K562 (cell line): ENCODE results near the gene ARSK. TPM values are rescaled to one million over a fixed set of nuclear protein-coding genes. Genes with fewer than 3 reads are reported as not detected.

Experiments used
- ARID2 ChIP-seq: fragments of 450-650 bp; IDR thresholded peaks from 2 replicates; pipeline ENCODE4 v1.6.1; 2017; ENCODE audit warnings: antibody characterized with exemption, mild to moderate bottlenecking
- BRD9 ChIP-seq: fragments of 450-650 bp; IDR thresholded peaks from 2 replicates; pipeline ENCODE4 v1.6.1; 2018; ENCODE audit warnings: low read depth; ENCODE audit not compliant: partially characterized antibody
- GABPA ChIP-seq: fragments of 200-800 bp; sonication (Bioruptor generic); conservative IDR thresholded peaks from 2 replicates; pipeline ENCODE4 v1.6.1; 2016; ENCODE audit warnings: low read depth, missing genetic modification characterization, missing compliant biosample characterization
- HDAC1 ChIP-seq, 2 experiments: fragments of 450-650 bp; IDR thresholded peaks; 2 replicates each; pipeline ENCODE4 v1.6.1; 2016 to 2017; ENCODE audit warnings: inconsistent platforms in 1 of 2, mild to moderate bottlenecking in 1 of 2, moderate library complexity in 1 of 2
- HNRNPK ChIP-seq: fragments of 200-400 bp; formaldehyde crosslinking; IDR thresholded peaks from one replicate; pipeline ENCODE4 v1.6.1; 2018; ENCODE audit warnings: mild to moderate bottlenecking, low read depth, low read length; ENCODE audit not compliant: poor library complexity, severe bottlenecking
- IRF2 ChIP-seq: sonication (generic); formaldehyde crosslinking; IDR thresholded peaks from 2 replicates; pipeline ENCODE4 v1.8.1; 2022; ENCODE audit warnings: mild to moderate bottlenecking, missing genetic modification reagents
- MAFF ChIP-seq: IDR thresholded peaks from 2 replicates; pipeline ENCODE4 v1.6.1; 2012; ENCODE audit warnings: low read length, improper control_type of control experiment
- MBD2 ChIP-seq: sonication (generic); IDR thresholded peaks from 2 replicates; pipeline ENCODE4 v1.6.1; 2016; ENCODE audit warnings: low read depth, borderline replicate concordance
- NKRF ChIP-seq: fragments of 450-650 bp; IDR thresholded peaks from 2 replicates; pipeline ENCODE4 v1.6.1; 2016; ENCODE audit warnings: borderline replicate concordance
- TARDBP ChIP-seq: fragments of 450-650 bp; IDR thresholded peaks from 2 replicates; pipeline ENCODE4 v1.6.1; 2016
- TCF7 ChIP-seq: sonication (generic); IDR thresholded peaks from 2 replicates; pipeline ENCODE4 v1.6.1; 2016; ENCODE audit warnings: antibody characterized with exemption, borderline replicate concordance
- TEAD4 ChIP-seq, 2 experiments: sonication (generic) in 1 of 2; formaldehyde crosslinking in 1 of 2; IDR thresholded peaks; 2 replicates each; pipeline versions ENCODE4 v1.6.1 to v1.8.0; 2012 to 2022; ENCODE audit warnings: borderline replicate concordance in 1 of 2, inconsistent platforms in 1 of 2, low read length in 1 of 2, mild to moderate bottlenecking in 1 of 2, missing genetic modification reagents in 1 of 2
- ZBTB2 ChIP-seq: fragments of 450-650 bp; IDR thresholded peaks from 2 replicates; pipeline ENCODE4 v1.6.1; 2016; ENCODE audit warnings: antibody characterized with exemption
- ZFPM2 ChIP-seq: fragments of 250-450 bp; sonication (Bioruptor Pico); IDR thresholded peaks from 2 replicates; pipeline ENCODE4 v1.5.1; 2022; ENCODE audit warnings: mild to moderate bottlenecking
- ZKSCAN1 ChIP-seq: fragments of 150-350 bp; IDR thresholded peaks from 2 replicates; pipeline ENCODE4 v1.6.1; 2016; ENCODE audit warnings: low read depth, low read length
- ZNF121 ChIP-seq: sonication (generic); formaldehyde crosslinking; conservative IDR thresholded peaks from 2 replicates; pipeline ENCODE4 v1.8.0; 2022; ENCODE audit warnings: missing genetic modification reagents
- ZNF224 ChIP-seq: sonication (generic); formaldehyde crosslinking; IDR thresholded peaks from 2 replicates; pipeline ENCODE4 v1.8.0; 2022; ENCODE audit warnings: mild to moderate bottlenecking, missing genetic modification reagents
- ZNF445 ChIP-seq: fragments of 250-450 bp; sonication (Bioruptor Pico); IDR thresholded peaks from 2 replicates; pipeline ENCODE4 v1.4.0; 2020; ENCODE audit warnings: low read depth, mild to moderate bottlenecking, moderate library complexity
- ZNF518B ChIP-seq: fragments of 250-450 bp; sonication (Bioruptor Pico); IDR thresholded peaks from 2 replicates; pipeline ENCODE4 v1.5.0; 2021; ENCODE audit warnings: mild to moderate bottlenecking, moderate library complexity
- ZNF57 ChIP-seq: fragments of 450-650 bp; formaldehyde crosslinking; IDR thresholded peaks from 2 replicates; pipeline ENCODE4 v1.4.0; 2020; ENCODE audit warnings: mild to moderate bottlenecking, moderate library complexity
- polyA plus RNA-seq, 8 experiments: library from polyadenylated mRNA; depleted of rRNA in 4 of 8; stranded (reverse) in 5 of 8; unstranded in 3 of 8; fragments of >200 nt; fragmentation: Nextera tagmentation in 2 of 8; fragmentation: Illumina TruSeq in 1 of 8; extraction: Ambion mirVana in 2 of 8; extraction: Trizol in 1 of 8; gene quantifications; 2 replicates each; pipeline versions ENCODE4 v1.2.1 to v1.2.3, GENCODE V29; 2011 to 2014; ENCODE audit warnings: inconsistent platforms in 1 of 8, missing spikeins in 1 of 8
- total RNA-seq, 7 experiments: library from RNA; depleted of rRNA in 6 of 7; stranded (reverse); fragments of >200 nt in 6 of 7; fragmentation: Illumina TruSeq in 2 of 7; extraction: Trizol in 2 of 7; gene quantifications; 2 replicates each; pipeline versions ENCODE4 v1.2.1 to v1.2.3, GENCODE V29; 2011 to 2021; ENCODE audit warnings: low replicate concordance in 1 of 7
- TF ChIP-seq, protein P1 (sequence below): fragments of 450-650 bp; IDR thresholded peaks from 2 replicates; pipeline ENCODE4 v1.6.1; 2014; ENCODE audit warnings: low read depth, mild to moderate bottlenecking, moderate library complexity, borderline replicate concordance

ARSK gene
- total and polyA plus RNA-seq, 9 of the 15 experiments (the other 6 are each of a cell fraction or from before 2014, with no cell fraction given) = 2.7 to 9.4 (median 7.1) TPM

- TF ChIP-seq HNRNPK (no peak), ZBTB2 (no peak), GABPA (tag) (no peak), ZNF224 (CRISPR knock-in tag) (no peak), ZNF518B (CRISPR knock-in tag) (no peak), ZKSCAN1 (no peak), HDAC1 (IDR thresholded peaks at IDR 0.05) (peak in 1 of 2 experiments; percentile 47; a peak in 1 of 4 replicates), TARDBP (no peak), TEAD4 (IDR thresholded peaks at IDR 0.05; ENCODE audit: low read length) (no peak), TEAD4 (CRISPR knock-in tag; IDR thresholded peaks at IDR 0.05; ENCODE audit: borderline replicate concordance) (no peak), MAFF (no peak), TCF7 (no peak), ZNF121 (CRISPR knock-in tag) (no peak), IRF2 (no peak), ZNF57 (CRISPR knock-in tag) (no peak), ZNF445 (CRISPR knock-in tag) (no peak), MBD2 (no peak), ARID2 (peak; percentile 70; the same call in 1 of the 2 replicates), ZFPM2 (no peak), BRD9 (peak; percentile 75), NKRF (no peak)
- TF ChIP-seq, protein P1, sequence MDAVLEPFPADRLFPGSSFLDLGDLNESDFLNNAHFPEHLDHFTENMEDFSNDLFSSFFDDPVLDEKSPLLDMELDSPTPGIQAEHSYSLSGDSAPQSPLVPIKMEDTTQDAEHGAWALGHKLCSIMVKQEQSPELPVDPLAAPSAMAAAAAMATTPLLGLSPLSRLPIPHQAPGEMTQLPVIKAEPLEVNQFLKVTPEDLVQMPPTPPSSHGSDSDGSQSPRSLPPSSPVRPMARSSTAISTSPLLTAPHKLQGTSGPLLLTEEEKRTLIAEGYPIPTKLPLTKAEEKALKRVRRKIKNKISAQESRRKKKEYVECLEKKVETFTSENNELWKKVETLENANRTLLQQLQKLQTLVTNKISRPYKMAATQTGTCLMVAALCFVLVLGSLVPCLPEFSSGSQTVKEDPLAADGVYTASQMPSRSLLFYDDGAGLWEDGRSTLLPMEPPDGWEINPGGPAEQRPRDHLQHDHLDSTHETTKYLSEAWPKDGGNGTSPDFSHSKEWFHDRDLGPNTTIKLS = no peak
Measured at GRCh38 chr5:95644351-95645042, 89.6 kb downstream of the ARSK start (continued).
